ENCODE measurements around the gene PIN4. TPM values are rescaled to one million over a fixed set of nuclear protein-coding genes. Genes with fewer than 3 reads are reported as not detected.
"Not testable (repeated sequence)": the region's sequence is repeated elsewhere in the genome, so short reads cannot be mapped to it uniquely, and the experiment has no call there.

The PIN4 gene
- total and polyA plus RNA-seq, 4 donors = 6.1 to 28.2 (median 25.6) TPM

DNA sequence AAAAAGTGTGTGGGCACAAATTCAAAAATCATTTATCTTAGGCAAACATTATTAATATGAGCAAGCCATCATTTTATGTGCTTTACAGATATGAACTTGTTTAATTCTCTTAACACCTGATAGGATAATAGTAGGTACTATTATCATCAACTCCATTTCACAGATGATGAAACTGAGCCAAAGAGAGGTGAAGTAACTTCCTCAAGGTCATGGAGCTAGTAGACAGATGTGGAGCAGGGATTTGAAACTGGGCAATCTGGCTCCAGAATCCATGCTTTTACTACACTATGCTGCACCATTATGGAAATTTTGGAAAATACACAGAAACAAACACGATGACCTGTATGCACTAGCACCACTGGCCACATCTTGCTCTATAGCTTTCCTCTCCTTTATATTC is 1.0 kb upstream of the PIN4 start:
- Histone ChIP-seq H3K27ac (ENCODE audit: low read depth, low read length) (peak overlapping the region; percentile 89), H3K4me1 (ENCODE audit: control insufficient read depth, insufficient read depth, low read length) (peaks cover 5% of the 10 kb centered on the region), H3K27me3 (ENCODE audit: control insufficient read depth, insufficient read depth, low read length) (peaks cover 2% of the 10 kb centered on the region), H3K36me3 (ENCODE audit: control insufficient read depth, insufficient read depth, low read length) (no peaks in the 10 kb centered on the region), H3K9me3 (ENCODE audit: control insufficient read depth, insufficient read depth, low read length) (no peaks in the 10 kb centered on the region), H3K4me3 (ENCODE audit: low read depth, low read length) (no peak overlapping the region)
- WGBS (ENCODE audit: insufficient coverage) = 43% methylated on average over 1 of the region's 1 CpG
- DNase-seq (ENCODE audit: low read depth in 4 of 6, low spot score in 6 of 6) = no peak

DNA sequence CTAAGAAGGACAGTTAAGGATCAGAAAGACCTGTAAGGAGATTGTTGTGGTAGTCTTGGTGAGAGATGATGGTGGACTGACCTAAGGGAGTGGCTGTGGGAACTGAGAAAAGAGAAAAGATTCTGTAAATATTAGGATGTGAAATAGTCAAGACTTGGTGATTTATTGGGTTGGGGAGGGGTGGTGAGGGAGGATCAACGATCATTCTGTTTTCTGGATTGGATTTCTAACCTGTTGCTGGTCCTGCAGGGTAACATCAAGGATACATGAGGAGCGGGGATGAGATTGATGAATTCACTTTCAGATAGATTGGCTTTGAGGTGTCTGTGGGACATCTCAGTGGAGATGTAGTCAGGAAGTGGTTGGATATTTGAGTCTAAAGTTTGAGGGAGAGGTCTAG is 1.4 kb downstream of the PIN4 start:
- Histone ChIP-seq H3K27ac (ENCODE audit: low read depth, low read length) (no peak overlapping the region), H3K9me3 (ENCODE audit: control insufficient read depth, insufficient read depth, low read length) (no peaks in the 10 kb centered on the region), H3K4me3 (ENCODE audit: low read depth, low read length) (no peak overlapping the region), H3K4me1 (ENCODE audit: control insufficient read depth, insufficient read depth, low read length) (peaks cover 5% of the 10 kb centered on the region), H3K27me3 (ENCODE audit: control insufficient read depth, insufficient read depth, low read length) (peaks cover 2% of the 10 kb centered on the region), H3K36me3 (ENCODE audit: control insufficient read depth, insufficient read depth, low read length) (peaks cover 3% of the 10 kb centered on the region)
- no peak for DNase-seq (ENCODE audit: low read depth in 4 of 6, low spot score in 6 of 6)
- WGBS (ENCODE audit: insufficient coverage) = 81% methylated on average over 2 of the region's 2 CpGs

DNA sequence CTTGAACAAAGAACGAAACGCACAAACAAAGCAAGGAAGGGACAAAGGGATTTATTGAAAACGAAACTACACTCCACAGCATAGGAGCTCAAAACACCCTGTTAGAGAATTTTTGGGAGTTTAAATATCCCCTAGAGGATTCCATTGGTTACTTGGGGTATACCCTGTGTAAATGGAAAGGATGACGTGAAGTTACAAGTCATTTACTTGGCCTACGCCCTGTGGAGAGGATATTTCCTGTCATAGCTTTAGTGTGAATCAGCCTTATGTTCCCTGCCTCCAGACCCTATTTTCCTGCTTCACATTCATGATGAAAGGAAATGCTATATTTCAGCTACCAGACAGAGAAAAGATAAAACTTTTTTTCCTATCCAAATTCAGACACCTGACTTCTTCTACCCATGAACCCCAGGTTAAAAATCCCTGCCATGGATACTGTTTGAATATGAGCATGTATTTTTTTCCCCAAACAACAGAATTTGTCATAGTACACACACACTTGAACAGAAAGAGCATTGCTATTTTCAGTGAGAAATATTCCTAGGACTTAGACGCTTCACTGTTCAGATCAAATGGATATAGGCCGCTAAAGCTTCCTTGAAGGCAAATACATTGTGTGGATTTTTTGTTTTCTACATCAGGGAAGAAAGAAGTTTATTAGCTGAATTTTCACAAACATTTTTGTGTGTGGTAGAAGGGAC is 20.4 kb downstream of the PIN4 start:
- H3K27ac ChIP-seq (ENCODE audit: low read depth, low read length) = no peak overlapping the region
- H3K36me3 ChIP-seq (ENCODE audit: control insufficient read depth, insufficient read depth, low read length) = no peaks in the 10 kb centered on the region
- no CpG with 5 or more reads among the region's 7 CpGs for WGBS (ENCODE audit: insufficient coverage)
- no peaks in the 10 kb centered on the region for H3K9me3 ChIP-seq (ENCODE audit: control insufficient read depth, insufficient read depth, low read length)
- H3K27me3 ChIP-seq (ENCODE audit: control insufficient read depth, insufficient read depth, low read length) = peaks cover 4% of the 10 kb centered on the region
- H3K4me1 ChIP-seq (ENCODE audit: control insufficient read depth, insufficient read depth, low read length) = no peaks in the 10 kb centered on the region
- no peak overlapping the region for H3K4me3 ChIP-seq (ENCODE audit: low read depth, low read length)
- no peak for DNase-seq (ENCODE audit: low read depth in 4 of 6, low spot score in 6 of 6)

GRCh38 chrX:72202792-72203401 is 21.3 kb downstream of the PIN4 start:
- no peak for DNase-seq (ENCODE audit: low read depth in 4 of 6, low spot score in 6 of 6)
- WGBS (ENCODE audit: insufficient coverage) = 67% methylated on average over 1 of the region's 4 CpGs
- no peak overlapping the region for H3K4me3 ChIP-seq (ENCODE audit: low read depth, low read length)
- peaks cover 4% of the 10 kb centered on the region for H3K27me3 ChIP-seq (ENCODE audit: control insufficient read depth, insufficient read depth, low read length)
- no peaks in the 10 kb centered on the region for H3K36me3 ChIP-seq (ENCODE audit: control insufficient read depth, insufficient read depth, low read length)
- no peaks in the 10 kb centered on the region for H3K4me1 ChIP-seq (ENCODE audit: control insufficient read depth, insufficient read depth, low read length)
- H3K27ac ChIP-seq (ENCODE audit: low read depth, low read length) = no peak overlapping the region
- H3K9me3 ChIP-seq (ENCODE audit: control insufficient read depth, insufficient read depth, low read length) = no peaks in the 10 kb centered on the region

DNA sequence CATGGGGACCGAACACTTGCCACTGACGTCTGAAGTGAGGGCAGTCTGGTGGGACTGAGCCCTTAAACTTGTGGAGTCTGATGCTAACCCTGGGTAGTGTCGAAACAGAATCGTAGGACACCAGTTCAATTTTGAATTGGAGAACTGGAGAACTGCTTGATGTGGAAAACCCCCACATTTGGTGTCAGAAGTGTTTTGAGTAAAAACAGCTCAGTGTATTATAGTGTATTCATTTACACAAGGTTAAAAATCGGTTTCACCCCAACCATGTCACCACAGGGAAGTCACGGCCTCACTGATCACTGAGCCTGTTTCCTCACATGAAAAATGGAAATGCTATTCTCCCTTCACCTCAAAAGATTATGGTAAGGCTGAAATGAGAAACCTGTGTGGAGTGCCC is 21.9 kb downstream of the PIN4 start:
- no peak overlapping the region for H3K4me3 ChIP-seq (ENCODE audit: low read depth, low read length)
- no peak for DNase-seq (ENCODE audit: low read depth in 4 of 6, low spot score in 6 of 6)
- peaks cover 4% of the 10 kb centered on the region for H3K27me3 ChIP-seq (ENCODE audit: control insufficient read depth, insufficient read depth, low read length)
- no peak overlapping the region for H3K27ac ChIP-seq (ENCODE audit: low read depth, low read length)
- H3K4me1 ChIP-seq (ENCODE audit: control insufficient read depth, insufficient read depth, low read length) = no peaks in the 10 kb centered on the region
- H3K36me3 ChIP-seq (ENCODE audit: control insufficient read depth, insufficient read depth, low read length) = no peaks in the 10 kb centered on the region
- 60% methylated on average over 2 of the region's 6 CpGs for WGBS (ENCODE audit: insufficient coverage)
- H3K9me3 ChIP-seq (ENCODE audit: control insufficient read depth, insufficient read depth, low read length) = no peaks in the 10 kb centered on the region

DNA sequence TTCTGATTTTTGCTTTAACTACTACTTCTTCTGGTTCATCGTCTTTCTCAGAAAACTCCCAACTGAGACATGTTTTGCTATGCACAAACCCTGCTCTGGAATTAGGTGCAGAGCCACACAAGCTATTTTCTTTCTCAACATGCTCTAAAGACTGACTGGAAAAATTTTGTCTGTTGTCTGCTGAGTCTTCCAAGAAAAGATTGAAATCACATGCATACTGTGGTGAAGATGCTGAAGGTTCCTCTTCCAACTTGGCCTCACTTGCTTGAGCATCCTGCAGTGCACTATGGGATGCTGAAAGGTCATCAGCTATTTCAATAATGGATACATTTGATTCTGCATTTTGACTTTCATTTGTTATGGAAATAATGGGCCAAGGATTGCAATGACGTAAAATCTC is 24.1 kb downstream of the PIN4 start:
- peaks cover 8% of the 10 kb centered on the region for H3K27me3 ChIP-seq (ENCODE audit: control insufficient read depth, insufficient read depth, low read length)
- H3K4me1 ChIP-seq (ENCODE audit: control insufficient read depth, insufficient read depth, low read length) = no peaks in the 10 kb centered on the region
- no peaks in the 10 kb centered on the region for H3K9me3 ChIP-seq (ENCODE audit: control insufficient read depth, insufficient read depth, low read length)
- peak in 1 of 6 donors; percentile 18 for DNase-seq (ENCODE audit: low read depth in 4 of 6, low spot score in 6 of 6)
- 67% methylated on average over 1 of the region's 2 CpGs for WGBS (ENCODE audit: insufficient coverage)
- H3K4me3 ChIP-seq (ENCODE audit: low read depth, low read length) = no peak overlapping the region
- no peaks in the 10 kb centered on the region for H3K36me3 ChIP-seq (ENCODE audit: control insufficient read depth, insufficient read depth, low read length)
- H3K27ac ChIP-seq (ENCODE audit: low read depth, low read length) = peak overlapping the region; percentile 33

GRCh38 chrX:72207366-72207765 is 25.8 kb downstream of the PIN4 start:
- Histone ChIP-seq H3K9me3 (ENCODE audit: control insufficient read depth, insufficient read depth, low read length) (no peaks in the 10 kb centered on the region), H3K27me3 (ENCODE audit: control insufficient read depth, insufficient read depth, low read length) (peaks cover 8% of the 10 kb centered on the region), H3K4me3 (ENCODE audit: low read depth, low read length) (no peak overlapping the region), H3K36me3 (ENCODE audit: control insufficient read depth, insufficient read depth, low read length) (no peaks in the 10 kb centered on the region), H3K4me1 (ENCODE audit: control insufficient read depth, insufficient read depth, low read length) (no peaks in the 10 kb centered on the region), H3K27ac (ENCODE audit: low read depth, low read length) (no peak overlapping the region)
- no peak for DNase-seq (ENCODE audit: low read depth in 4 of 6, low spot score in 6 of 6)
- 100% methylated on average over 3 of the region's 4 CpGs for WGBS (ENCODE audit: insufficient coverage)

GRCh38 chrX:72208126-72208800 is 26.7 kb downstream of the PIN4 start:
- Histone ChIP-seq H3K4me3 (ENCODE audit: low read depth, low read length) (no peak overlapping the region), H3K36me3 (ENCODE audit: control insufficient read depth, insufficient read depth, low read length) (no peaks in the 10 kb centered on the region), H3K4me1 (ENCODE audit: control insufficient read depth, insufficient read depth, low read length) (no peaks in the 10 kb centered on the region), H3K27ac (ENCODE audit: low read depth, low read length) (no peak overlapping the region), H3K9me3 (ENCODE audit: control insufficient read depth, insufficient read depth, low read length) (no peaks in the 10 kb centered on the region), H3K27me3 (ENCODE audit: control insufficient read depth, insufficient read depth, low read length) (peaks cover 5% of the 10 kb centered on the region)
- WGBS (ENCODE audit: insufficient coverage) = 79% methylated on average over 1 of the region's 4 CpGs
- DNase-seq (ENCODE audit: low read depth in 4 of 6, low spot score in 6 of 6) = peak in 1 of 6 donors; percentile 4

DNA sequence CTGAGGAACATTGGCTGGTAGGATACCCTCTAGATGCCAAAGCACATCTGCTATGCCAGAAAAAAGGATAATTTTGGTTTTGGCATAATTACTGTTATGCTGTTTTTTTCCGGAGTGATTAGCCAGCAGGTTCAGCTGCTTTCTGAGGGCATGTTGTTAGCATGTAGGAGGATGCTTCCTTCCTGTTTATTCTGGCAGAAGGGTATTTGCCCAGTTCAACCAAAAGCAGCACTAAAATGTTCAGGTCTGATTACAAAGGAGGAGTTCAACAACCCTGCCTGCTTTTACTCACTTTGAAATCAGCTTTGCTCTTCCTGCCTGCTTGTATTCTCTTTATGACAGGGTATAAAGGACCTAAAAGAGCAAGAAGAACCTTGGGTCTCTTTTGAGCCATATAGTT is 35.4 kb downstream of the PIN4 start:
- Histone ChIP-seq H3K9me3 (ENCODE audit: control insufficient read depth, insufficient read depth, low read length) (no peaks in the 10 kb centered on the region), H3K27me3 (ENCODE audit: control insufficient read depth, insufficient read depth, low read length) (peaks cover 2% of the 10 kb centered on the region), H3K4me1 (ENCODE audit: control insufficient read depth, insufficient read depth, low read length) (no peaks in the 10 kb centered on the region), H3K36me3 (ENCODE audit: control insufficient read depth, insufficient read depth, low read length) (no peaks in the 10 kb centered on the region), H3K4me3 (ENCODE audit: low read depth, low read length) (no peak overlapping the region), H3K27ac (ENCODE audit: low read depth, low read length) (no peak overlapping the region)
- WGBS (ENCODE audit: insufficient coverage) = 43% methylated on average over 1 of the region's 1 CpG
- peak in 1 of 6 donors; percentile 2 for DNase-seq (ENCODE audit: low read depth in 4 of 6, low spot score in 6 of 6)

GRCh38 chrX:72220375-72220774 is 38.8 kb downstream of the PIN4 start:
- H3K36me3 ChIP-seq (ENCODE audit: control insufficient read depth, insufficient read depth, low read length); H3K27me3 ChIP-seq (ENCODE audit: control insufficient read depth, insufficient read depth, low read length); H3K9me3 ChIP-seq (ENCODE audit: control insufficient read depth, insufficient read depth, low read length); H3K4me1 ChIP-seq (ENCODE audit: control insufficient read depth, insufficient read depth, low read length); H3K4me3 ChIP-seq (ENCODE audit: low read depth, low read length); DNase-seq (ENCODE audit: low read depth in 4 of 6, low spot score in 6 of 6); H3K27ac ChIP-seq (ENCODE audit: low read depth, low read length): not testable (repeated sequence)
- 100% methylated on average over 2 of the region's 3 CpGs for WGBS (ENCODE audit: insufficient coverage)

Data from spinal cord (tissue), 10 donors.